Tibial nerve (tissue), 4 donors: ENCODE measurements around the gene CXCR6.

ENCODE experiments used
- CTCF ChIP-seq, 5 experiments: fragments of 200-600 bp in 3 of 5; fragments of 450-650 bp in 2 of 5; sonication (generic) in 3 of 5; IDR thresholded peaks; one replicate each; pipeline ENCODE4 v1.5.1; 2016 to 2019; ENCODE audit warnings: antibody characterized with exemption in 5 of 5, mild to moderate bottlenecking in 3 of 5, moderate library complexity in 2 of 5
- EP300 ChIP-seq, 2 donors: sonication (generic); formaldehyde crosslinking; IDR thresholded peaks; one replicate each; pipeline ENCODE4 v1.6.1; 2017; ENCODE audit warnings: antibody characterized with exemption in 2 of 2, mild to moderate bottlenecking in 1 of 2
- POLR2A ChIP-seq, 2 donors: fragments of 450-650 bp; IDR thresholded peaks; one replicate each; pipeline ENCODE4 v1.6.1; 2017; ENCODE audit warnings: antibody characterized with exemption in 2 of 2, mild to moderate bottlenecking in 2 of 2, moderate library complexity in 2 of 2

- TF ChIP-seq CTCF (IDR thresholded peaks at IDR 0.05), result no peak
- TF ChIP-seq EP300 (IDR thresholded peaks at IDR 0.05), result no peak
- TF ChIP-seq POLR2A (IDR thresholded peaks at IDR 0.05), result no peak
These were observed 20.9 kb downstream of the CXCR6 start for GRCh38 chr3:45964139-45964538.
